Nephron progenitor cell (in vitro differentiated cells): Measurements from ENCODE around the gene PPFIA4.

ENCODE experiments used
- DNase-seq: peaks from one replicate; pipeline ENCODE4 v3.0.0; 2021
- H3K27ac Mint-ChIP-seq: 2 replicates; pipeline ENCODE4 v1.8.0; 2021; ENCODE audit warnings: mild to moderate bottlenecking, moderate library complexity, mixed read lengths
- H3K27me3 Mint-ChIP-seq: 2 replicates; pipeline ENCODE4 v1.8.0; 2021; ENCODE audit warnings: mild to moderate bottlenecking, low read depth, mixed read lengths; ENCODE audit not compliant: poor library complexity
- H3K36me3 Mint-ChIP-seq: 2 replicates; pipeline ENCODE4 v1.8.0; 2021; ENCODE audit warnings: low read depth, mixed read lengths
- H3K4me1 Mint-ChIP-seq: 2 replicates; pipeline ENCODE4 v1.8.0; 2021; ENCODE audit warnings: mixed read lengths
- H3K4me3 Mint-ChIP-seq: 2 replicates; pipeline ENCODE4 v1.8.0; 2021; ENCODE audit warnings: mild to moderate bottlenecking, moderate library complexity, mixed read lengths
- H3K9me3 Mint-ChIP-seq: 2 replicates; pipeline ENCODE4 v1.8.0; 2021; ENCODE audit warnings: mild to moderate bottlenecking, moderate library complexity, mixed read lengths
- TF ChIP-seq, protein P1 (sequence below): fragments of 200-600 bp; sonication (generic); IDR thresholded peaks from 2 replicates; pipeline ENCODE4 v1.5.0; 2021; ENCODE audit warnings: antibody characterized with exemption

Gene PPFIA4

DNA sequence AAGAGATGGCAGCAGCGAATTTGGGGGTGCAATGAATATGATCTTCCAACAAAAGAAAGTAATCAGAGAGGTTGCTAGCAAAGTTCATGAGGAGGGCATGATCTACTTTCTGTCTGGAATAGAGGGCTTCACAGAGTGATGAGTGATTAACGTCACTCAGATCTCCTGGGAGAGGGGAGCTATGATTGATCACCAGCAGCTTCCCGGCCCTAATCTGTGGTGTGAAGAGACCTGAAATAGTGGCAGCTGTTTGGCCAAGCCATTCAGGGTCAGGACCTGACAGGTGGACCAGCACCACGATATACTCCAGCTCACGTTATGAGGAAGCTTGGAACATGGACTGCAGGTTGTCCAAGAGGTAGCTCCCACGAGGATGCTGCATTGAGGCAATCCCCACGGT is 39.0 kb upstream of the PPFIA4 start:
- peaks cover 41% of the 10 kb centered on the region for H3K27me3 Mint-ChIP-seq
- H3K4me3 Mint-ChIP-seq: peak overlapping the region; percentile 43
- H3K9me3 Mint-ChIP-seq: peaks cover 3% of the 10 kb centered on the region
- TF ChIP-seq, protein P1, sequence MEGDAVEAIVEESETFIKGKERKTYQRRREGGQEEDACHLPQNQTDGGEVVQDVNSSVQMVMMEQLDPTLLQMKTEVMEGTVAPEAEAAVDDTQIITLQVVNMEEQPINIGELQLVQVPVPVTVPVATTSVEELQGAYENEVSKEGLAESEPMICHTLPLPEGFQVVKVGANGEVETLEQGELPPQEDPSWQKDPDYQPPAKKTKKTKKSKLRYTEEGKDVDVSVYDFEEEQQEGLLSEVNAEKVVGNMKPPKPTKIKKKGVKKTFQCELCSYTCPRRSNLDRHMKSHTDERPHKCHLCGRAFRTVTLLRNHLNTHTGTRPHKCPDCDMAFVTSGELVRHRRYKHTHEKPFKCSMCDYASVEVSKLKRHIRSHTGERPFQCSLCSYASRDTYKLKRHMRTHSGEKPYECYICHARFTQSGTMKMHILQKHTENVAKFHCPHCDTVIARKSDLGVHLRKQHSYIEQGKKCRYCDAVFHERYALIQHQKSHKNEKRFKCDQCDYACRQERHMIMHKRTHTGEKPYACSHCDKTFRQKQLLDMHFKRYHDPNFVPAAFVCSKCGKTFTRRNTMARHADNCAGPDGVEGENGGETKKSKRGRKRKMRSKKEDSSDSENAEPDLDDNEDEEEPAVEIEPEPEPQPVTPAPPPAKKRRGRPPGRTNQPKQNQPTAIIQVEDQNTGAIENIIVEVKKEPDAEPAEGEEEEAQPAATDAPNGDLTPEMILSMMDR: no peak
- H3K4me1 Mint-ChIP-seq: peaks cover 16% of the 10 kb centered on the region
- H3K36me3 Mint-ChIP-seq: no peaks in the 10 kb centered on the region
- H3K27ac Mint-ChIP-seq: no peak overlapping the region
- no peak for DNase-seq

DNA sequence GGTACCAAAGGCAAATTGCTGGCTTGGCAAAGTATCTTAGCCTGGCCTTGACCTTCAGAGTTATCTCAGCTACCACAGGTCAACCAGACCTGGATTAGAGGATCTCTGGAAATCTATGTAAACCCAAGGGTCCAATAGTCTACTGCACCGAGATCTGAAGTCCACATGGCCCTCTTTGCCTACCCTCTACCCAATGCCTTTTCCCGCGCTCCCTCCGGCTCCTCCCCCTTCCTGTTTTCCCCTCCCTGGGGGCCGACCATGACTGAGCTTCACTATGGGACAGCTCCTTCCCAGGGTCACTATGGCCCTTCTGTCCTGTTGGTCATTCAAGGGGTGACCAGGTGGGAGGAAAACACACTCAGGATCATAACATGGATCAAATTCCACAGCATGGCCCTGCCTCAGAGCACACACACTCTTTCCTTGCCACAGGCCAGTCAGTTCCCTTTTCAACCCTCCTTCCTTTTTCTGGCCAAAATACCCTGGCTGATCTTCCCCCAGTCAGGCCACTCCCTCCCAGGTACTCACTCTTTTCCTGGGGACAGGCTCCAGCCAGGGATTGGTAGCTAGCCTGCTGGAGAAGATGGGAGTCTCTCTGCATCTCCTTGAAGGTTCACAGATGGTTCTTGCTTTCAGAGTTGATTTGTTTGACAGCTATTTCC is 38.2 kb upstream of the PPFIA4 start:
- peaks cover 16% of the 10 kb centered on the region for H3K4me1 Mint-ChIP-seq
- no peak overlapping the region for H3K27ac Mint-ChIP-seq
- H3K36me3 Mint-ChIP-seq: no peaks in the 10 kb centered on the region
- H3K9me3 Mint-ChIP-seq: peaks cover 3% of the 10 kb centered on the region
- H3K4me3 Mint-ChIP-seq: peak overlapping the region; percentile 11
- TF ChIP-seq, protein P1: no peak
- H3K27me3 Mint-ChIP-seq: peaks cover 41% of the 10 kb centered on the region
- no peak for DNase-seq

DNA sequence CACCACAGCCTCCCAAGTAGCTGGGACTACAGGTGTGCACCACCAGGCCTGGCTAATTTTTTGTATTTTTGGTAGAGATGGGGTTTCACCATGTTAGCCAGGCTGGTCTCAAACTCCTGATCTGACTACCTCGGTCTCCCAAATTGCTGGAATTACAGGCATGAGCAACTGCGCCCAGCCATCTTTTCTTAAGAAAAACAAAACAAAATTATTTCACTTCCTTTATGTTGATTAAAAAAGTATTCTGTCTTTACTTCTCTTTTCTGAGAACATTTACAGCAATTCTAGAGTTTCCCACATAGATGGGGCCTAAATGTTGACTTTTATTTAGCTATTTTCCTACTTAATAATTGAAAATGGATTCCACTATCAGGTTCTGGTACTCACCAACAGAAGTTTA is 36.4 kb upstream of the PPFIA4 start:
- H3K9me3 Mint-ChIP-seq: peaks cover 3% of the 10 kb centered on the region
- no peak for DNase-seq
- peaks cover 16% of the 10 kb centered on the region for H3K4me1 Mint-ChIP-seq

DNA sequence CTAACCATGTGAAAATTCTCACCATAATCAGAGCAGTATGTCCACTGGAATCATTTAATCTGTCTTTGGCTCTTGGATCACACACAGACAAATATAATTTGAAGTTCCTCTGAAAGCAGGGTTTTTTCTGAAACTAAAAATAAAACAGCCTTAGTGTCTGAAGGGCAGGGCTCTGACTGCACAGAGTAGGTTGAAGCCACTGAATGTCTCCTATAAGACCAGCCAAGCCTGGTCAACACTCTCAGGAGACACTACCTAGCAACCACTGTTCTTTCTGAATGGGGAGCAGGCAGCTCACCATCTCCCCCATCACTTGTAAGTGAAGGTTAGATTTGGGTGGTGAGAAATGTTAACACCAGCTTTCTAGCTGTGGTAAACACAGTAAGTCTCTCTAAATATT is 35.2 kb upstream of the PPFIA4 start:
- Mint-ChIP-seq H3K4me3 (no peak overlapping the region), H3K27ac (no peak overlapping the region), H3K9me3 (peaks cover 3% of the 10 kb centered on the region), H3K36me3 (no peaks in the 10 kb centered on the region), H3K4me1 (peaks cover 16% of the 10 kb centered on the region), H3K27me3 (peaks cover 49% of the 10 kb centered on the region)
- DNase-seq: no peak
- TF ChIP-seq, protein P1: no peak

More for the DNA sequence above, 36.4 kb upstream of the PPFIA4 start:
- peaks cover 46% of the 10 kb centered on the region for H3K27me3 Mint-ChIP-seq
- no peaks in the 10 kb centered on the region for H3K36me3 Mint-ChIP-seq
- H3K27ac Mint-ChIP-seq: no peak overlapping the region
- no peak overlapping the region for H3K4me3 Mint-ChIP-seq
- TF ChIP-seq, protein P1: no peak

DNA sequence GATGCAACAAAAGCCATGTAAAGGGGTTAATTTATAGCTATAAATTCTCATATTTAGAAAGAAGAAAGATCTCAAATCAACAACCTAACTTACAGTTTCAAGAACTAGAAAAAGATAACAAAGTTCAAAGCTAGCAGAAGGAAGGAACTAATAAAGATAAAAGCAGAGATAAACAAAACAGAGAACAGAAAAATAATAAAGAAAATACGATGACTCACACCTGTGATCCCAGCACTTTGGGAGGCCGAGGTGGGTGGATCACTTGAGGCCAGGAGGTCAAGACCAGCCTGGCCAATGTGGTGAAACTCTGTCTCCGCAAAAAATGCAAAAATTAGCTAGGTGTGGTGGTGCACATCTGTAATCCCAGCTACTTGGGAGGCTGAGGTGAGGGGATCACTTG is 31.5 kb upstream of the PPFIA4 start:
- Mint-ChIP-seq H3K27ac (no peak overlapping the region), H3K36me3 (no peaks in the 10 kb centered on the region), H3K4me1 (no peaks in the 10 kb centered on the region), H3K27me3 (peaks cover 63% of the 10 kb centered on the region), H3K4me3 (no peak overlapping the region), H3K9me3 (peaks cover 3% of the 10 kb centered on the region)
- DNase-seq: no peak
- TF ChIP-seq, protein P1: no peak
